COLO829 (cell line): ENCODE measurements around the gene ST13.
"Not testable (repeated sequence)": the region's sequence is repeated elsewhere in the genome, so short reads cannot be mapped to it uniquely, and the experiment has no call there.

Experiments used
- DNase-seq: peaks from one replicate; pipeline ENCODE4 v3.0.0; 2012; ENCODE audit warnings: low spot score

ST13 gene

DNA sequence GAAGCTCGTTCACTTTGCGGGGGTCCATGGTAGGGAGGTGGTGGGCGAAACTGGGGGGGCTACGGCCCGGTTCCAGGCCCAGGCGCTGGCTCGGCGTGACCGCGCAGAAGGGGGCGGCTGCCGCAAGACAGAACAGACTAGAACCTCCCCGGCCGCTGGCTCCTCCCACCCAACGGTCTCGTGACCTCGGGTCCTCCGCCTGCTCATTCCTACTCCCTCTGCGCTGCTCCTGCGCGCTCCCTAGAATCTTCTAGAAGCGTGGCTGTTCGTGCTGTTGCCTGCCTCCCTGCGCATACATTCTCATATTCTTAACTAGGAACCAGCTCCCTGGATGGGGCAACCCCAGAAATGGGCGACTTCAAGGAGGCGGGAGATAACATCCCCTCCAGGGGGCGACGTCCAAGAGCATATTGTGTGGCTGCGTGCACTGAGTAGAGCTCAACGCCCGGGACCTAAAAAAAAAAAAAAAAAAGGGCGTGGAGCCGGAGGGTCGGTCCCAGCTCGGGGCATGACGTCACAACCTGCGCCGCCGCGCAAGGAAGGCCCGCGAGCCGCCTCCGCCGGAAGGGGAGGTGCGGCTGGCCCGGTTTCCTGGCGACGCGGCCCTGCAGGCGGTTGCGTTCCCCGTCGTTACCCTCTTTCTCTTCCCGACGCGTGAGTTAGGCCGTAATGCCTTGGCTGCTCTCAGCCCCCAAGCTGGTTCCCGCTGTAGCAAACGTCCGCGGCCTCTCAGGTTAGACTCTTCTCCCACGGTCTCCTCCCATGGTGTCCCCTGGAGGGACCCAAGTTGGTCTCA lies at the start of gene ST13, which contains the start of gene XPNPEP3:
ST13 (minus strand) TSS at position 127 of the 796 bp plus-strand sequence; CDS start at position 28, 99 bp downstream.
XPNPEP3 (plus strand) TSS at position 636 of the 796 bp plus-strand sequence; CDS start at position 670, 34 bp downstream.
- peak; percentile 85 for DNase-seq

DNA sequence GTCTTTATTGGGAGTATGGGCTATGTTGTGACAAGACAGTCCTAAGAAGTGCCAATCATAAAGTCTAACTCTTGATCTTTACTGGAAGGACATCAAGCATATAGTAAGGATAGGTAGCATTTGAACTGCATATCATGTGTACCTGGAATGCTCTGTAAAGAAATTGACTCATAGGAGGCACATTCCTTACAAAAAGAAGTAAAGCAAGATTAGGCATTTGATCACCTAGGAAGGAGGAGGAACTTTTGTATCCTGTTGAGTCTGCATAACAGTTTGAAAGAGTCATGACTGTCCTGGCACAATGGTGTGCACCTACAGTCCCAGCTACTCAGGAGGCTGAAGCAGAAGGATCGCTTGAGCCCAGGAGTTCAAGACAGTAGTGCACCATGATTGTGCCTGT lies 47.7 kb upstream of the ST13 start:
- DNase-seq = no peak

DNA sequence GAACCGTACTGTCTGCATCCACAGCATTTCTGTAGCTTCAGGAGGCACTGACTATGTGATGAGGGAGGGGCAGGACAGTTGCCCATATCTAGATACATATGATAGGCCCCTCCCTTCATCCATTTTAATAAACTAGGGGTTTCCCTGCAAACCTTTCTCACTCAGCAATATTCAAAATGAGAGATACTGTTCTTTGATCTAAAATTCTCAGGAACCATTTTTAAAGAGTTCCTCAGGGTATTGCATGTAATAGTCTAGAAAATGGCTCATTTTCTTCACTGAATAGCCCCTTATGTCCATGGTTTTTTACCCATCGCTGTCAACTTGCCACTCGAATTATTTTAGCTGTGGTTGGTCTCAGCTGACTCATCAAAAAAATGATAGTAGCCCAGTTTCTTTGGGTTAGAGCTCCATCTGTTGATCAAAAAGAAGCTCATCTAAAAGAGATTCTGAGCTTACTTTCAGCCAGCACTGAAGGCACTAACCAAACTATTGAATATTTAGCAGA lies 42.5 kb upstream of the ST13 start:
- peak; percentile 61 for DNase-seq

DNA sequence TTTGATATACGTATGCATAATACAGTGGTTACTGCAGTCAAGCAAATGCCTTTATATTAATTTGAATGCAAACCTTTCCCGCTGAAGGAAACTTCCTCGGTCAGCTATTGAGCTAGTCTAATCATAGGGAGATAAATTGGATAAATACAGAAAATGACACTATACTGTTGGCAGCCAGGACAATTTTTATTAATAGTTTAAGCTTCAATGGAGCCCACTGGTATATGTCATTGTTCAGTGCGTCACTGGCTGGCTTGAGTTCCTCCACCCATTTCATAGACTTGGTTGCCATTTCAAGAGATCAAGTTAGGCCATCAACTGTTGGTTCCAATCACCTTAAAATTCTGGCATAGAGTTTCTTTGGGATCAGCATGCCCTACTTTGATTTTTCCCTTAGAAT lies 38.0 kb upstream of the ST13 start:
- DNase-seq = no peak

DNA sequence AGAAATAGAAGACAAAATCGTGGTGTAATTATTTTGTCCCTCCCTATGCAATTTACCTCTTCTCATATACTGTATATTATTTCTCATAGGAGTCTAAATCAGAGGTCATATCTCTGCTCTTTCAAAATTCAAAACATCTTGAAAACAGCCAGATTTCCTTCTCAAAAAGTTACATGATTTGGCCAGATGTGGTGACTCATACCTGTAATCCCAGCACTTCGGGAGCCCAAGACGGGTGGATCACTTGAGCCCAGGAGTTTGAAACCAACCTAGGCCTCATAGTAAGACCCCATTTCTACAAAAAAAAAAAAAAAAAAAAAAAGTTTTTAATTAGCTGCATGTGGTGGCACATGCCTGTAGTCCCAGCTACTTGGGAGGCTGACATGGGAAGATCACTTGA lies 34.4 kb upstream of the ST13 start:
- DNase-seq = no peak

DNA sequence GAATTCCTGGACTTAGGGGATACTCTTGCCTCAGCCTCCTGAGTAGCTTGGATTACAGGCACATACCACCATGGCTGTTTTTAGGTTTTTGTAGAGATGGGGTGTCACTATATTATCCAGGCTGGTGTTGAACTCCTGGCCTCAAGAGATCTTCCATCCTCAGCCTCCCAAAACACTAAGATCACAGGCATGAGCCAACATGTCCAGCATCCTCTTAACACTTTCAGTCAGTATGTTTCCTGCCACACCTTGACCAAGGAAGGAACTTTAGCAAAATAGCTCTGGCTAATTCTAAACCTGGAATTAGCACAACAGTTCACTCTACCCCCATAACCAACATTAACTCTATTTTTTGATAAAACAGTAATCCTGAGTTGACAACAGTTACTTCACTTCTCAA lies 32.7 kb upstream of the ST13 start:
- DNase-seq = no peak

DNA sequence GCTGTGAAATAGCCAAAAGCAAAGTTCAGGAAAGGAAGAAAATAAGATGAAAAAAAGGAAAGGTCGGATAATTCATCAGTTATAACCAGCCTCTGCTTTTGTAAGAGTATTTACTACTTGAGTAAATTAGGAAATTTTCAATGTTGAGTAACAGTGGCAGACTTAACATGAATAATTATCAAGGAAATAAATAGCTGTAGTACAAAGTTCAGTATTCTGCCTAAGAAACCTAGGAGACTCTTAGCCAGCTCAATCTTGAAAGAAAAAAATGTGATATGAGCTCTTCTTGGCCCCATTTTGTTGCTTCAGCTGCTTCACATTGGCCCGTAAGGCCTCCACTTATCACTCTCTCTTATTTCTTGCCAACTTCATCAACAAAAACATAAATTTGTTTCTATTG lies 22.5 kb upstream of the ST13 start:
- no peak for DNase-seq

DNA sequence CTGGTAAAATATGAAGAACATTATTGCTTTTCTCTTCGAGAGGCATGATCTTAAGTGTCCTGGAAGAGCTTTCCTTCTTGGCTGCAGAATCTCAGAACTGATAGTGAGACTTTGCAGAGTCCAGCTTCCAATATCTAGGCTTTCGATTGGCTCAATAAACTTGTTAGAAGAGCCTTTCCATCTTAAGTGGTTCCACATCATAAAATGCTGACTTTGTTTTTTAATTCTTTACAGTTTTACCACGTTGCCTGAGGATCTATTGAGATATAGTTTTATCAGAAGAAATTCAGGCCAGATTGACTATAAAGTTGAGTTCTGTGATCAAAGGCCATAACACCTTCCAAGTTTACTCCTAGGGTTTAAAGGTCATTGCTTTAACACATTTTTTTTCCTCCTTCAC lies 21.0 kb upstream of the ST13 start:
- no peak for DNase-seq

DNA sequence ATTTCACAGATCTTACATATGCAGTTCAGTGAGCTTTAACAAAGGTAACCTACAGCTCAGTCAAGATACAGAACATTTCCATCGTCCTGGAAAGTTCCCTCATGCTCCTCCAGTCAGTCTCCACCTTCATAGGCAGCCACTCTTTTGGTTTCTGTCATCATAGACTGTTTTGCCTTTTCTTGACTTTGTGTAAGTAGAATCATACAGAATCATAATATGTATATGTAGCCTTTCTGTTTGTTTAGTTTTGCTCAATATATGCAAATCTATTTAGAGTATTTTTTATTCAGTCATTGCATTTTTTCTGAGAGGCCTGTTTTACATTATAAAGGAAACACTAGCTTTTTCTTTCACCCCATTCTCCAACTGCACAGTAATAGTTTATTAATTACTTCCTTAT lies 20.5 kb upstream of the ST13 start:
- DNase-seq = no peak

DNA sequence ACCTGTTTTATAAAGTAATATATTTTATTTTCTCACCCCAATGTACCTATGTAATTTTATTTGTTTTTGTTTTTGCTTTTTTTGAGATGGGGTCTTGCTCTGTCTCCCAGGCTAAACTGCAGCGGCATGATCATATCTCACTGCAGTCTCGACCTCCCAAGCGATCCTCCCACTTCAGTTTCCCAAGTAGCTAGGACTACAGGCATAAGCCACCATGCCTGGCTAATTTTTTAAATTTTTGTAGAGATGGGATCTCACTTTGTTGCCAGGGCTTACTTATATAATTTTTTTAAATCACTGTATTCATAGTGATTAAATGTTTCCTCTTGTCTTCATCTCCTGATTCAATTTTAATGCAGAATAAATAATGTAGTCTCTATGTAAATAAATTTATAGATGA lies 18.7 kb upstream of the ST13 start:
- no peak for DNase-seq

DNA sequence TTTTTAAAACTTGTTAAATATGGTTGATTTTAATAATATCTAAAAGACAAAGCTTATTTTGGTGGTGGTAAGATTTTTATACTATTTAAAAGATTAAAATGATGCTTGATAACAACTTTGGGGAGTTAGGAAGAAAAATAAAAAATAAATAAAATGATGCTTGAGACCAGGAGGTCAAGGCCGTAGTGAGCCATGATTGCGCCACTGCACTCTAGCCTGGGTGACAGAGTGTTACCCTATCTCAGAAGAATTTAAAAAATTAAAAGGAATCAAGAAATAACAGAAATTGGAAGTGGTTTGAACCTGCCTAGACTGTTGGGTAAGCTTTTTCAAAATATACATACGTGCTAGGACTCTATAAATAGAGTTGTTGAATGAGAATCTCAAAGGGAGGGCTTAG lies 17.6 kb upstream of the ST13 start:
- DNase-seq = no peak

DNA sequence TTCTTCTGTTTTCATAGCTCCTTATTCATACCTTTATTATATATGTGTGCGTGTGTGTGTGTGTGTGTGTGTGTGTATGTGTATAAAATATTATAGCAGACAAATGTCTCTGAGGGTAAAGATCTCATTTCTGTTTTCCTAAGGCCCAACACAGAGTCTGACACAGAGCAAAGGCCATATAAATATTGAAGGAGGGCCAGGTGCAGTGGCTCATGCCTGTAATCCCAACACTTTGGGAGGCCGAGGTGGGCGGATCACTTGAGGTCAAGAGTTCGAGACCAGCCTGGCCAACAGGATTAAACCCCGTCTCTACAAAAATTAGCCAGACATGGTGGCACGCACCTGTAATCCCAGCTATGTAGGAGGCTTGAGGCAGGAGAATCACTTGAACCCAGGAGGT lies 11.9 kb upstream of the ST13 start:
- DNase-seq = not testable (repeated sequence)

DNA sequence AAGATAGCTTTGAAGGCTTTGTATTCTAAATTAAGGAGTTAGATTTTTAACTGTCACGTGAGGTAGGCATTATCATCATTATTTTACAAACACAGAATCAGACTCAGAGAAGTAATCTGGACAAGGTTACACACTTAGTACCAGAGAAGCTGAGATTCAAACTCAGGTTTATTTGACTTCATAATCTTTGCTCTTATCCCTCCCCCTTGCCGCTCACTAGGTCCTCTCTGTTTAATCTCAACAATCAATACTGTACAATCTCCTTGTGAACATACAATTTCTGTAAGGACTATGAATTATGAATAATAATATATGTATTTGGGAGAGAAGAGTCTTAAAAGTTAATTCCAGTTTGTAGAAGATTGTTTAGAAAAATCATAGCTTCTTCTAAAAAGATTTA lies 10.7 kb upstream of the ST13 start:
- no peak for DNase-seq

DNA sequence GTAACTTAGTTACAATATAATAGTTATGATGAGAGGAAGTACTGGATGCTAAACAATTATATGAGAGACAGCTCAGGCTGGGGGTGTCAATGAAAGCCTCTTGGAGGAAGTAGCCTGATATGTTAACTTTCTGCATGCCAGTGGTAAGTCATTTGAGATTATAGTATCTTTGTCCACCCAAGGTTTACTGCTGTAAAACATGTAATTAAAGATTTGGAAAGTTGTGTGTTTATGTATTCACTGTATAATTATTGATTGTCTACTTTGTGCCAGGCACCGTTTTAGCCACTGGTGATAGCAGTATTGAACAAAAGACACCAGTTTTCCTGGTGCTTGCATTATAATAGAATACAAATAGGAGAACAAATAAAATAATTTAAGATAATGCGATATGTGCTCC lies 6.1 kb upstream of the ST13 start:
- no peak for DNase-seq

DNA sequence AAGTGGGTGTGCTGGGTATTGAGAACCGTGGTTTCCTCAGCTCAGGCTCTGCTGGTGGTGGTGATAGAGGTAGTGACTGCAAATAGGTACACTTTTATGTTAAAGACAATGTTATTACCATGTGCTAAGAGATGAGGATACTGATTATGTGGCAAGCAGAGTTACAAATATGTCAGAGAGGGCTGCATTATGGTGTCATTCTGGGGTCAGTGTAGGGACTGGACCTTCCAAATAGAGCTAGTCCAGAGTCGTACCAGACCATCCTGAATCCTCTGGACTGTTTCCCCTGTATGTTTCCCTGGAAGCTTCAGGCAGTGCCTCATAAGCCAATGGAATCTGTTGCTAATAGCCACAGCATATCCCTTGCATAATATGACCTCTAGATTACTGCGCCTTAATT lies 5.6 kb upstream of the ST13 start, which contains the start of gene DNAJB7:
DNAJB7 (minus strand) TSS at position 101 of the 400 bp plus-strand sequence. CDS start 119 bp downstream, outside the sequence.
- DNase-seq = no peak

DNA sequence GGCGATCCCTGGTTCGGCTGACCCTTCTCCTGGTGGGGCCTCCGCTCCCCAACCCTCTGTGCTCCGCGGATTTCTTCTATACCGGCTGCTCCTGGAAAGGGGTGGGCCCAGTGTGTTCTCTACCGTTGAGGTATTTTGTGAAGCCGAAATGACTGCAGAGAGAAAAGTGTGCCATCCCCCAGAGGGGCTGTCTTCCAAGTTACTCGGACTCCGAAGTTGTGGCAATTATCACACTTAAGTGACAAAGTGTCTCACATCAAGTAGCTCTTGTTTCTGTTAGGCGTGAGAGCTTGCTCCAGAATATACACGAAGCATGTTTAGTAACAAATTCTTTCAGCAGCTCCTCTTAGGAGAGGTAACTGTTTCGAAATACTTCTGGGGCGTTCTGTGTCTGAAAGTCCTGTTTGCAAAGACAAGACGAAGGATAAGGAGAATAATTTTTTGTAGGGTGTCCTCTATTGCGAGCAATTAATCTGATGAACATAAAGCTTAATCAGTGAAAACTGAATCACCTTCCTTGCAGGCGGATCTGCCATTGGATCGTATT lies 943 bp upstream of the ST13 start:
- no peak for DNase-seq

DNA sequence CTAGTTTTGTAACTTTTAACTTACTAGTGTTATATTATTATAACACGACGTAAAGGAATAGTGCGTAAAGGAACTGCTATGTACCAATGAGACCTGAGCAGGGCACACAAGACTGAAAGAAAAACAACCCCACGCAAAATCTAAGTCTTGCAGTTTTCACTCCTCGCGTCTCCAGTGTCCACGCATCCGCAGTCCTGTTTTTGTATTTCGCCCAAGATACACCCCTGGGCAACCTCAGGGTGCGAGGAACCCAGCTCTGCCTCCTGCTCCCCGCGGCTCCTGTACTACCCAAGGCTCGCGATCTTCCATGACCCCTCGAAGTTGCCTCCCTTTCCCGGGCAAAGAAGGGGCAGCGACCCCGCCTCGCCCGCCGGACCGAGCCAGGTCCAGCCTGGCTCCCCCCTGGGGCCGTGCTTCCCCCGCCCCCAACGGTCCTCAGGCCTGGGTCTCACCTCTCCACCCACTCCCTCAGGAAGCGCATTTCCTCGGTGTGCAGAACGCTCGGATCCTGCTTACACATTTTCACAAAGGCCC lies 393 bp downstream of the ST13 start:
- DNase-seq = no peak

DNA sequence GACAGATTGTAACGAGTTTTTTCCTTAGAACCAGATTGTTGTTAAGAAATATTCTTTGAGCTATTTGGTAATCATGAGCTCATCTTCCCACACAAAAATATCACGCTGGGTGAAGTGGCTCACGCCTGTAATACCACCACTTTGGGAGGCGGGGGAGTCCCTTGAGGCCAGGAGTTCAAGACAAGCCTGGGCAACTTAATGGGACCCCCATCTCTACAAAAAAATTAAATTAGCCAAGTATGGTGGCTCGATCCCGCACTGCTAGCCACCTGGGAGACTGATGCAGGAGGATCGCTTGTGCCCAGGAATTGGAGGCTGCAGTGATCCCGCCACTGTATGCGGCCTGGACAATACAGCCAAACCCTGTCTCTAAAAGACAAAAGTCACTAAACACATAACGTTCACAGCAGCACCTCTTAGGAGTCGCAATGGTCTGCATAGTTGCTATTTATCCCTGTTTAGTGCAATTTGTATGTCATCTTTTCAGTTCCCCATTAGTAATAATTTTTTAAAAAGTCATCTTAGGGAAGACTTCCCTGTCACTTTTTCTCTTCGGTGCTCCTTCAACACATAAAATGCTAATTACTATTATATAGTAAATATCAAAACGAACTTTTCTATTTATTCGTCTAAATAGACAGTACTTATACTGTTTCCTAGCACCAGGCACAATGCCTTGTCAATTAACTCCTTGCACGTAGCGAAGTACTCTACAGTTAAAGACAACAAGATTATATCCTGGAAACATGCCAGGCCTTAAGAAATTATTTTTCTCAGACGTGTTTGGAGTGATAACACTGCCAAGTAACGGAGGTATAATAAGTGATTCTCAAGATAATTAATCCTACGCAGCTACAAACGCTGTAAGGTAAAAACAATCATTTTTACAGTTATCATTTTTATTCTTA lies 1.1 kb downstream of the ST13 start:
- no peak for DNase-seq

DNA sequence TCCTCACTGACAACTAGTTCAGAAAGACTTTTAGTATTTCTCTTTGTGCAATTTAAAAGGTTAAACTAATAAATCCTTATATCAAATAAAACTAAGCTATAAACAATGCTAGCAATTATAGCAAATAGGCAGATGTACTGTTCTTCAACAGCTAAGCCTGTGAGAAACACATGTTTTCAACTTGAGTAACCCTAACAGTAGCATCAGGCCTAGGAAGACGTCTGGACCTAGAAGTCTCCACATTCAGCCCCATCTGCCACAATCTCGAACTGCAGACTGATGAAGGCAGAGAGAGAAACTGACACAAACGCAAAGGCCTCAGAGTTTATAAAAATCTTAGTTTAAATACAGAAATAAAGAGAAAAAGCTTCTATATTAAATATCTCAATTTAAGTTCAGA lies 2.5 kb downstream of the ST13 start:
- DNase-seq = no peak

DNA sequence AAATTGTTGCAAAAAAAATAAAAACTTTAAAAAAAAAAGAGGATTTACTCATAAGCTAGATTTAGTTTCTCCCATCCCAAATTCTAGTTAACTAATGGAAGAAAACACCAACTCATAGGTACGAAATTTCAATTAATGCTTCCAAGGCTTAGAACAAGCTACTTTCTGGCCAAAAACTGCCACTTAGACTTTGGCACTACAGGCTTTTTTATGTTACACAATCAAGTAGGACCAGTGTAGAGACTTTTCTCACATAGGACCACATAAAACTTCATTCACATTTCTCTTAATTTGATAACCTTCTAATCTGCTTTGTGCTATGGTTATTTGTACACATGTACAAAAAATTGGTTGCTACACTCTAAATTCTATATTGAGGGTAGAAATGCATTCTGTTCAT lies 3.1 kb downstream of the ST13 start:
- no peak for DNase-seq

DNA sequence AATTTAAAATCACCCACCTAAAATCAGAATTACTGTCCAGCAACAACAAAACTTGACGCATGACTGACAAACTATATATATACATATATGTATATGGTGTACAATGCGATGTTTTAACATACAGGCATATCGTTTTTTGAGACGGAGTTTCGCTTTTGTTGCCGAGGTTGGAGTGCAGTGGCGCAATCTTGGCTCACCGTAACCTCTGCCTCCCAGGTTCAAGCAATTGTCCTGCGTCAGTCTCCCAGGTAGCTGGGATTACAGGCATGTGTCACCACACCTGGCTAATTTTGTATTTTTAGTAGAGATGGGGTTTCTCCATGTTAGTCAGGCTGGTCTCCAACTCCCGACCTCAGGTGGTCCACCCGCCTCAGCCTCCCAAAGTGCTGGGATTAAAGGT lies 10.6 kb downstream of the ST13 start:
- not testable (repeated sequence) for DNase-seq

DNA sequence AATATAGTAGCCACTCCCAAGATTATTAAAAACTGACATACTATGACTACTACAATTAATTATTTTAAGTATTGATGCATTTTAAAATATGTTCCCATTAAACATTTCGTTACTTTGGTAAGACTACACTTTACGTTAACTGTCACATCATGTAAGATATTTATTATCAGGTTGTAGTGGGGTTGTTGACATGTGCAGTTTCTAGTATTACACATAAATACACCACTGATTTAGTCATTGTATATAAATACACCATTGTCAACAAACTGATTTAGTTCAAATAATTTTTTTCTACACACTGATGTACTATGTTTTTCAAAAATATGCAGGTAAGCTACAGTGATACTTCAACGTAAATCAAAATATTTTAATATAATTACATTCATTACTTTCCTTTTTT lies 11.5 kb downstream of the ST13 start:
- DNase-seq = no peak
